GM23338 (cell line): ENCODE results near the gene GLI3.

Source experiments
- EZH2 ChIP-seq: fragments of 200-600 bp; sonication (generic); IDR thresholded peaks from one replicate; pipeline ENCODE4 v1.8.0; 2017; ENCODE audit warnings: antibody characterized with exemption, mild to moderate bottlenecking, low read depth; ENCODE audit not compliant: unreplicated experiment
- EZH2phosphoT487 ChIP-seq: fragments of 200-600 bp; sonication (generic); IDR thresholded peaks from one replicate; pipeline ENCODE4 v1.8.1; 2018; ENCODE audit warnings: antibody characterized with exemption; ENCODE audit not compliant: unreplicated experiment
- JUNB ChIP-seq: IDR thresholded peaks from one replicate; pipeline ENCODE4 v1.6.1; 2016; ENCODE audit warnings: antibody characterized with exemption; ENCODE audit not compliant: unreplicated experiment
- POLR2AphosphoS5 ChIP-seq: IDR thresholded peaks from 2 replicates; pipeline ENCODE4 v1.6.1; 2016; ENCODE audit warnings: antibody characterized with exemption, low read depth
- STAT1 ChIP-seq: IDR thresholded peaks from one replicate; pipeline ENCODE4 v1.6.1; 2016; ENCODE audit warnings: antibody characterized with exemption; ENCODE audit not compliant: unreplicated experiment
- ZNF114 ChIP-seq: fragments of 250-450 bp; sonication (Bioruptor Pico); IDR thresholded peaks from 2 replicates; pipeline ENCODE4 v1.5.0; 2020; ENCODE audit warnings: mild to moderate bottlenecking, moderate library complexity
- TF ChIP-seq, protein P1 (sequence below), 2 experiments: fragments of 200-600 bp in 1 of 2; sonication (generic) in 1 of 2; conservative IDR thresholded peaks; 2 replicates each; pipeline versions ENCODE4 v1.5.1 to v1.6.1; 2016 to 2017; ENCODE audit warnings: antibody characterized with exemption in 2 of 2, low read depth in 2 of 2, mild to moderate bottlenecking in 2 of 2, moderate library complexity in 1 of 2
- TF ChIP-seq, protein P2 (sequence below): IDR thresholded peaks from one replicate; pipeline ENCODE4 v1.6.1; 2018; ENCODE audit warnings: antibody characterized with exemption; ENCODE audit not compliant: unreplicated experiment

DNA sequence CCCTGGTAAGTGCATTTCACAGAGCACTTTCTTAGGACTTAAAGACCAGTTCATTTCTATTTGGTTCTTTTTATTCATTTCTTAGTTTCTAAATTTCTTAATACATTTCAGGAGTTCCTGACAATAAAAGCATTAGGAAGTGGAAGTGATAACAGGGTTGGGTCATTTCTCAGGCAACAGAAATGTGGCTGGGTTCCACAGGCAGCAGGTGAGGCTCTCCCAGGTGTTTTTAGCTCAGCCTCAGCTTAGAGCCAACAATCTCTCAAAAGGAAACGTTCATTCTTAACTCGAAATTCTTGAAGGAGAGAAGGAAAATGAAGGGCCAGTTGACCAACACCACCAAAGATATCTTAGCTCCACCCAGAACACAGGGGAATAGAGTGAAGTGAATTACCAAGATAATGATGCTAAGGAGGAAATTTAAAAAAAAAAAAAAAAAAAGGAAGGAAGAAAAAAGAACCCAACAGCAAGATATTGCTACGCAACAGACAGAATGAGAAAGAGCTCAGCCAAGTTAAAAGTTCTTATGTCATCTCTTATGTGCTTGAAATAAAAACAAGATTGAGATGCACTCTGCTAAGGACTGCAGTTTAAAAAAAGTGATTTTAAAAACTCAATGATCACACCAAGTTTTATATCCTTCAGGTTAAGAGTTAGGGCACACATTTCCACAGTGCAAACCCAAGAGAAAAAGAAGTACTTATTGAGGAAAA lies 230.1 kb downstream of the GLI3 start:
- no peak for TF ChIP-seq EZH2
- no peak for TF ChIP-seq EZH2phosphoT487
- TF ChIP-seq, protein P1, sequence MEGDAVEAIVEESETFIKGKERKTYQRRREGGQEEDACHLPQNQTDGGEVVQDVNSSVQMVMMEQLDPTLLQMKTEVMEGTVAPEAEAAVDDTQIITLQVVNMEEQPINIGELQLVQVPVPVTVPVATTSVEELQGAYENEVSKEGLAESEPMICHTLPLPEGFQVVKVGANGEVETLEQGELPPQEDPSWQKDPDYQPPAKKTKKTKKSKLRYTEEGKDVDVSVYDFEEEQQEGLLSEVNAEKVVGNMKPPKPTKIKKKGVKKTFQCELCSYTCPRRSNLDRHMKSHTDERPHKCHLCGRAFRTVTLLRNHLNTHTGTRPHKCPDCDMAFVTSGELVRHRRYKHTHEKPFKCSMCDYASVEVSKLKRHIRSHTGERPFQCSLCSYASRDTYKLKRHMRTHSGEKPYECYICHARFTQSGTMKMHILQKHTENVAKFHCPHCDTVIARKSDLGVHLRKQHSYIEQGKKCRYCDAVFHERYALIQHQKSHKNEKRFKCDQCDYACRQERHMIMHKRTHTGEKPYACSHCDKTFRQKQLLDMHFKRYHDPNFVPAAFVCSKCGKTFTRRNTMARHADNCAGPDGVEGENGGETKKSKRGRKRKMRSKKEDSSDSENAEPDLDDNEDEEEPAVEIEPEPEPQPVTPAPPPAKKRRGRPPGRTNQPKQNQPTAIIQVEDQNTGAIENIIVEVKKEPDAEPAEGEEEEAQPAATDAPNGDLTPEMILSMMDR (conservative IDR thresholded peaks at IDR 0.05; ENCODE audit: low read depth in 2 of 2): no peak
- no peak for TF ChIP-seq JUNB
- no peak for TF ChIP-seq POLR2AphosphoS5
- no peak for TF ChIP-seq STAT1
- no peak for TF ChIP-seq ZNF114 (CRISPR knock-in tag)
- TF ChIP-seq, protein P2, sequence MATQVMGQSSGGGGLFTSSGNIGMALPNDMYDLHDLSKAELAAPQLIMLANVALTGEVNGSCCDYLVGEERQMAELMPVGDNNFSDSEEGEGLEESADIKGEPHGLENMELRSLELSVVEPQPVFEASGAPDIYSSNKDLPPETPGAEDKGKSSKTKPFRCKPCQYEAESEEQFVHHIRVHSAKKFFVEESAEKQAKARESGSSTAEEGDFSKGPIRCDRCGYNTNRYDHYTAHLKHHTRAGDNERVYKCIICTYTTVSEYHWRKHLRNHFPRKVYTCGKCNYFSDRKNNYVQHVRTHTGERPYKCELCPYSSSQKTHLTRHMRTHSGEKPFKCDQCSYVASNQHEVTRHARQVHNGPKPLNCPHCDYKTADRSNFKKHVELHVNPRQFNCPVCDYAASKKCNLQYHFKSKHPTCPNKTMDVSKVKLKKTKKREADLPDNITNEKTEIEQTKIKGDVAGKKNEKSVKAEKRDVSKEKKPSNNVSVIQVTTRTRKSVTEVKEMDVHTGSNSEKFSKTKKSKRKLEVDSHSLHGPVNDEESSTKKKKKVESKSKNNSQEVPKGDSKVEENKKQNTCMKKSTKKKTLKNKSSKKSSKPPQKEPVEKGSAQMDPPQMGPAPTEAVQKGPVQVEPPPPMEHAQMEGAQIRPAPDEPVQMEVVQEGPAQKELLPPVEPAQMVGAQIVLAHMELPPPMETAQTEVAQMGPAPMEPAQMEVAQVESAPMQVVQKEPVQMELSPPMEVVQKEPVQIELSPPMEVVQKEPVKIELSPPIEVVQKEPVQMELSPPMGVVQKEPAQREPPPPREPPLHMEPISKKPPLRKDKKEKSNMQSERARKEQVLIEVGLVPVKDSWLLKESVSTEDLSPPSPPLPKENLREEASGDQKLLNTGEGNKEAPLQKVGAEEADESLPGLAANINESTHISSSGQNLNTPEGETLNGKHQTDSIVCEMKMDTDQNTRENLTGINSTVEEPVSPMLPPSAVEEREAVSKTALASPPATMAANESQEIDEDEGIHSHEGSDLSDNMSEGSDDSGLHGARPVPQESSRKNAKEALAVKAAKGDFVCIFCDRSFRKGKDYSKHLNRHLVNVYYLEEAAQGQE: no peak
